NCI-H2029 (cell line): ENCODE measurements around the gene YAP1.
"Not testable (repeated sequence)": the region's sequence is repeated elsewhere in the genome, so short reads cannot be mapped to it uniquely, and the experiment has no call there.

ENCODE experiments used
- DNase-seq: peaks from one replicate; lab custom pipeline; 2025; lab: John Stamatoyannopoulos, UW

Gene YAP1

DNA sequence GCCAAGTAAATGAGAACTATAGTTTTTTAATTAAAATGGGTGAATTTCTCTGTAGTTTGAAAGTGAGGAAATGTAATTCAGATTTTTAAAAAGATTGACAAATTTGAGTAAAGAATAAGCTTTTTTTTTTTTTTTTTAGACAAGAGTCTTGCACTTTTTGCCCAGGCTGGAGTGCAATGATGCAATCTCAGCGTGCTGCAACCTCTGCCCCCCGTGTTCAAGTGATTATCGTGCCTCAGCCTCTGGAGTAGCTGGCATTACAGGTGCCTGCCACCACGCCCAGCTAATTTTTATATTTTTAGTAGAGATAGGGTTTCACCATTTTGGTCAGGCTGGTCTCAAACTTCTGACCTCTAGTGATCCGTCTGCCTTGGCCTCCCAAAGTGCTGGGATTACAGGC lies 90.1 kb downstream of the YAP1 start:
- not testable (repeated sequence) for DNase-seq

DNA sequence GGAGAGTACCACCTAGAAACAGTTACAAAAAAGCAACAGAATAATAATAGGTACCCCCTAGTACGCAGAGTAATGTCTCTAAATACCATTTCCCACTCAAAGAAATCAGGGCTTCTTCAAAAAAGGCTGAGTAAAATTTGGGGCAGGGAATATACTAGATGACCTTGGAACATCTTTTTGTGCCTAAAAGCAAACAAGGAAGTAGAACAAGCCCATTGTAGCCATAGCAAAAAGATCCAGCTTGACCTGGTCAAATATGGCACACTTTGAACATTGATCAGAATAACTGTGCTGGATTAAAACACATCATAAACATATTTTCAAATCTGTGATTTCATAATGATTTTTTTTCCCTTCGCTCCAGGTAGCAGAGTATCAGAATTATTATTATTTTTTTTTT lies 91.5 kb downstream of the YAP1 start:
- DNase-seq = no peak

- DNase-seq = no peak
Observed at GRCh38 chr11:102202972-102203371, 92.7 kb downstream of the YAP1 start.

- no peak for DNase-seq
Observed at GRCh38 chr11:102204174-102204573, 93.9 kb downstream of the YAP1 start.

DNA sequence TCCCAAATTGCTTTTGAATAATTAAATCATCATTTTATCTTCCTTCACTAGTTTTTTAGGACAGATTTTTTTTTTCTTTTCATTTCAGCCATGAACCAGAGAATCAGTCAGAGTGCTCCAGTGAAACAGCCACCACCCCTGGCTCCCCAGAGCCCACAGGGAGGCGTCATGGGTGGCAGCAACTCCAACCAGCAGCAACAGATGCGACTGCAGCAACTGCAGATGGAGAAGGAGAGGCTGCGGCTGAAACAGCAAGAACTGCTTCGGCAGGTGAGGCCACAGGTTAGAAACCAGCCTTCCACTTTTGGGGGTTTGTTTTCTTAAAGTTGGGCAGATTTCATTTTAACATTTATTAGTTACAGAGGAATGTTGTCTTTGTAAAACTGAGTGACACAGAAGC lies 95.6 kb downstream of the YAP1 start:
- no peak for DNase-seq

DNA sequence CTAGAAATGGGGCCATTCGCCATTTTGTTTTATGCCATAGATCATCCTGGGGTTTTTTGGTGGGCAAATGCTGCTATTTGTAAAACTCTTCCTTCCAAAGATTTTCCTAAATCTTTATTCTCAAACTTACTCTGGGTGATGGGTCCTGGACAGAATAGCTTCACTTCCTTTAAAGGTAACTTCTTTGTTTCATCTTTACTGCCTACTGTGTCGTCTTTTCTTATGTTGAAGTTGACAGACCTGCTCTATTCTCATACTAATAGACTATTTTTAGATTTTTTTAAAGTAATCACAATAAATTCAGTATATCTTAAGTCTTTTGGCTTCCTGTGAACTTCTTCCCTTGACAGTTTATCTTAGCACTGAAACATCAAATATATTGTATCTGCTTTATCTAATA lies 98.6 kb downstream of the YAP1 start:
- no peak for DNase-seq

DNA sequence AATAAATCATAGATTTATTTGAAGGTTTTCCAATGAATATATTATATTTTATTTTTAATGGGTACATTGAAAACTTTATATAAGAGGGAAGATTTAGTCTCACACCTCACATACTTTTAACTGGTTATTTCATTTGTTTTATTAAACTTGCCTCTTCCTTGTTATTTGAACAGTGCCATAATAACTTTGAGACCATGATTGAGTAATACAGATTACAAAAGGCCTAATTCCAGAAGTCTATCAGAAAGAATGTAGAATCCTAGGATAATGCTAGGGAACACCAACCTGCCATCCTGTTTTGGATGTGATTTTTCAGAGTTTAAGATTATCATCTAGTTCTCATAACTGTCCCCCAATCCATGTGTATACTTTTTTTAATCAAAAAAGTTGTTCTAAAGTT lies 104.4 kb downstream of the YAP1 start:
- DNase-seq = no peak

DNA sequence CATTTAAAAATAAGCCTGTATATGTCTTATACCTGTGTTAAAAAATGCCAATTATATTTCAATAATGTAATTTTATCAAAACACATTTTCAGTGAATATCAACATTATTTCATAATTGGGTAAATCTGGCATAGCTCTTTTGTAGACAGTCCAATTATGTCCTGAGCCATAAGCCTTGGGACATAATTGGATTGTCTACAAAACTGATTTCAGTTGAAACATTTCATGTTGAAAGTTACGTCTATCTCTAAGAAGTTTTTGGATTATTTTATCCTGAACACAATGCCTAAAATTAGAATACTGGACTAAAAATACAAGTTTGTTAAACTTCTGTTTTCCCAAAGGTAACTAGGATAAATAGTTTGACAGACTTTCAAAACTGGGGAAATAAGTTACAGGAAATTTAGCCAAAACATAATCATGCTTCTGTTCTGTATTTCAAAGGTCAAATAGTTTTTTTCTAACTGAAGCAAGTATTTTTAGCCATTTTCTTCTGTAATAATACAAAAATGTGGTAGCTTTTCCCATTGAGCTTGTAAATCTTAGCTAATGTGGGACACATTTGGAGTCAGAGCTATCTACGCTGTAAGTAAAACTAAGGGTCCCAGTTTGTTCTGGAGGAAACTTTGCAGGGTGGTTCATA lies 106.3 kb downstream of the YAP1 start:
- DNase-seq = no peak

DNA sequence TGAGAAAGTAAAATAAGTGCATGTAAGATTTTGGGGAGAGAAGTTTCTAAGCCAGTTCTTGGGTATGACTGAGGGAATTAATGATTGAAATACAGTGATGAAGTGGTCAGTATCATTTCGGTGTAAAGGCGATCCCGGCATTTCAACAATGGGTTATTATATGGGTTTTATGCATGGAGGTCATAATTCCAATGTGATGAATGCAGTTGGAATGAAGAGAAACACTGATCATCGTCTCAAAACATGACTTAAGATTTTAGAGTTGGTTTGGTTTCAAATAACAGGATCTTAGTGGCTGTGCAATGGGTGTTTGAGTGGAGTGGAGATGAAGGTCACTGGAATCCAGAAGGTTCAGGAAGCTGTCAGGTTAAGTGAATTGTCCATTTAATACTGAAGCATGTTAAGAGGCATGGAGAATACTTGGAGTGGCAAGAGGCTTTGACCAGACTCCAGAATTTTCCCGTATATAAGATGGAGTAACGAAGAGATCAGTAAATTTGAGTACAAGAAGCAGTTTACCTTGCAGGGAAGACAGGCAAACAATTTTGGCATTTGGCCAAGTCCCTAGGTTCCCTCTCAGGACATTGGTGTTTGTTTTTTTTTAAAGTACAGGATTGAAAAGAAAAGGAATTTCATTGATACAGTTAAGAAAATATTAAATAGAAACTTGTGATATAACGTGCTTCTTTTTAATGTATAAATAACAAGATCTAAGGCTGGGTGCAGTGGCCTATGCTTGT lies 110.7 kb downstream of the YAP1 start:
- DNase-seq = no peak

DNA sequence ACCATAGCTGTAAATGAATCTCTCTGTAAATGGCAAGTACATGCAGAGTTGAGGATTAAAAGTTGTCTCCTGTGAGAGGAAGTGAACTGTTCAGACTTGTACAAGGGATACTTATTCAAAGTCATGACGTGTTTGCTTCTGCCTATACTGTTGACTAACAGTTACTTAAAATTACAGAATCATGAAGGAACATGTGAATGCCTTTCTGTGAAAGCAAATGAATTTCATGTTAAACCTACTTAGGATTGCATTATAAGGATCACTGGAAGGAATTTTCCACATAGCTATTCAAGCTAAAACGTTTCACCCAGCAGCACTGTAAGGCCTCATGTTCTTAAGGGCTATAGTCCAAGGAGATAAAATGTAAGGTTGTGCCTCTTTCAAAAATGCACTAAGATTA lies 113.6 kb downstream of the YAP1 start:
- DNase-seq = no peak

DNA sequence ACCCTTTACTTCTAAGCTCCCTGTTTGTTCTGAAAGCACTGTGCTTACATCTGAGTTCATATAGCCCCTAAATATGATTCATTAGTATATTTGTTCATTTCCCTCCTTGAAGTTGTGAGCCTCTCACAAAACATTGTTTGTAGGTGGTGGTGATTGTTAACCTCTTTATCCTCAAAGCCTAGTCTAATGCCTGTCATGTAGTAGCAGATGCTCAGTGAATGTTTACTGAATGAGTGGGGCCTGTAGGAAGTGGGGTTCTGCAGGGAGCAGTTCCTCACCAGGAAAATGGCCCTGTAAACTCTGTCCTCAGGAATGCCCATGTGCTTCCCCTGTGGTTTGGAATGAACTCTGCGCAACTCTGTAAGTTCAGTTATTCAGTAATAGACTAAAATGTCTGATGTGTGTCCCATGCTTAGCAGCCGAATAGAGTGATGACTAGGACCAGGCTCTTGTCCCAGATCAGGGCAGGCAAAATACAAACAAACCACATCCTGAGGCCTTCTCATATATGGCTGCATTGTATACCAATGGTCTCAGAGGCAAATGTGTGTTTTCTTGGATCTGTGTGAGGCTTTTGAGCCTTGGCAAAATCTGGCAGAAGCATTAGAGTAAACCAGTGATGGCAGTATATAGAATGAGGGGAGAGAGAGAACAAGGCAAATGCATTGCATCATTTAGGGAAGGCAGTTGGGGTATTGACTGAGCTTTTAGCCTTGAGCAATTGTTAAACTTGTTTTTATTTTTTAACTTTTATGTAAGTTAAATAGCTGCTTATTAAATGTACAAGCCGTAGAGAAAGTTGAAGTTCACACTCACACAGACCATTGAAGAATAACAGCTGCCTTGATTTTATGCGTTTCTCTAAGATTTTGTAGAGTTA lies 115.7 kb downstream of the YAP1 start:
- no peak for DNase-seq

GRCh38 chr11:102226702-102227490 lies 116.6 kb downstream of the YAP1 start:
- no peak for DNase-seq

GRCh38 chr11:102229510-102230123 lies 119.4 kb downstream of the YAP1 start:
- DNase-seq = no peak

GRCh38 chr11:102230186-102230585 lies 119.9 kb downstream of the YAP1 start:
- no peak for DNase-seq

DNA sequence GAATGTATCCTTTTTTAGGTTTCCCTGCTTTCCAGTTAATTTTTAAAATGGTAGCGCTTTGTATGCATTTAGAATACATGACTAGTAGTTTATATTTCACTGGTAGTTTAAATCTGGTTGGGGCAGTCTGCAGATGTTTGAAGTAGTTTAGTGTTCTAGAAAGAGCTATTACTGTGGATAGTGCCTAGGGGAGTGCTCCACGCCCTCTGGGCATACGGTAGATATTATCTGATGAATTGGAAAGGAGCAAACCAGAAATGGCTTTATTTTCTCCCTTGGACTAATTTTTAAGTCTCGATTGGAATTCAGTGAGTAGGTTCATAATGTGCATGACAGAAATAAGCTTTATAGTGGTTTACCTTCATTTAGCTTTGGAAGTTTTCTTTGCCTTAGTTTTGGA lies 120.7 kb downstream of the YAP1 start:
- DNase-seq = no peak

DNA sequence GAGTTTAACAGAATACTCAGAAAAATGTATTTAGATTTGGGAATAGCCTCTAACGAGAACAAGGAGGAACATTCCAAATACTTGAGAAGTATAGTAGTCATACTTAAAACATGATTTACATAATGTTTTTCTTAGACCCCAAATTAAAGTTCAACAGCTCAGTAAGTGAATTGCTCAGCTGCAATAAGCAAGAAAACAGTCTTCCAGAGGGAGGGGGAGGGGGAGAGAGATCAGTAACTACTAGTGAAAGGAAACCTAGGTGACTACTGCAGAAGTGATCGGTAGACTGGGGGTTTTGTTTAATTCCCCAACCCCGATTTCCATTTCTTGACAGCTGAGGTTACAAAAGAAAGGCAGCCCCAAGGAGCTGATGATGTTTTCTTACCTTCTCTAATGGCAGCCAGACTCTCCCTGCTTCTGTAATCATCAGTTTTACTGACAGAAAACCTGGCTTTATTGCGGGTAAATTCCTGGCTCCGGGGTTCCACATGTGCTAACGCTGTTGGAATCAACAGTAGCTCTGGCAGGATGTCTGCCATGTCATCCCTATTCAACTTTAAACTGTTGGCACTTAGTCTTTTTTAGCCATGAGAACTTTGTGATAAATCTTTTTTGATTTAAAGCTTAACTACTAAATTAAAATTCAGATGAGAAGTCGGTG lies 124.7 kb downstream of the YAP1 start:
- DNase-seq = no peak

GRCh38 chr11:102237096-102237735 lies 127.0 kb downstream of the YAP1 start:
- no peak for DNase-seq

GRCh38 chr11:102238391-102238821 lies 128.2 kb downstream of the YAP1 start:
- DNase-seq = no peak

- no peak for DNase-seq
Observed at GRCh38 chr11:102239448-102239847, 129.2 kb downstream of the YAP1 start.

- no peak for DNase-seq
Observed at GRCh38 chr11:102239911-102240310, 129.7 kb downstream of the YAP1 start.

DNA sequence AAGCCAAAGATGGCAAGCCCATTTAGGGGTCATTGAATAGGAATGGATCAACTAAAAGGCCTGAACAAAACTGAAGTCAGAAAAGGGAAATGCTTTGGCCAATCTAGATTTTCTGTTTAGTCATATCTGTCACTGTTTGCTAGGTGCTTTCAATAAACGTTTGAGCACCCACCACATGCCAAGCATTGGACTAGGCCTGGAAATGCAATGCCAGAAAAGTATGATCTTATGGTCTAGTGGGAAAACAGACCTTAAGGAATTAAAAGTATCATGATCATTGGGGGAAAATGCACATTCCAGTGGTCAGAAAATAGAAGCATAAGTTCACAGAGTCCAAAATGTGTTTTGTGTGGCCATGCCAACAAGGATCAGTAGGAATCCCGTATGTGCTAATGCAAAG lies 130.3 kb downstream of the YAP1 start:
- DNase-seq = no peak
